Measurements from ENCODE around the gene SERPINB2.

- TF ChIP-seq CTCF (IDR thresholded peaks at IDR 0.05) (no peak), ZFX (IDR thresholded peaks at IDR 0.05; ENCODE audit: borderline replicate concordance) (no peak)
Measured at GRCh38 chr18:63871836-63872235, 15.7 kb upstream of the SERPINB2 start.

All from 22Rv1 (cell line).